Measurements from ENCODE around the gene ACOXL.
A peak's percentile ranks its signal among the peaks of the same experiment; 100 is the strongest.

ACOXL gene

DNA sequence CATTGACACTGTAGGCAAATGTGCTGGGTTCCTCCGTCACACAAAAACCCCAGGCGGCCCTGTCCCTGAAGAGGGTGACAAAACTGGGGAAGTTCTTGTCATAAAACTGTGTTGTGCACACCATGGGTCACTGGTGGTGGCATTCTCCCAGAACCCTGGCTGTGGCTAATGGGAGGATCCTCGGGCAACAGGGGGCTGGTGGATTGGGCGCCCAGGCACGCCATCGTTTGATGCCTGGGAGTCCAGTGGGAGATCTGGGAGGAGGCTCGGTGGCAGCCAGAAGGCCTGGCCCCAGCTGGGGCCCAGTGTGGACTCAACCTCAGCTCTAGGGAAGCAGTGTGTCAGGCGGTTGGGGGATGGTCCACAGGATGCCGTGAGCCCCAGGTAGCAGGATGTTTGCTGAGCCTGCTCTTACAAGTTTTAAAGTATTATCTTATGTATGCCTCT lies 140.7 kb downstream of the ACOXL start:
- H3K27ac ChIP-seq (ENCODE audit: extremely low read depth, low read depth, low read length): no peak overlapping the region
- H3K9me3 ChIP-seq (ENCODE audit: control insufficient read depth, insufficient read depth, low read depth, low read length): no peaks in the 10 kb centered on the region
- H3K4me3 ChIP-seq (ENCODE audit: low read depth, low read length): no peak overlapping the region
- POLR2A ChIA-PET: no interaction called here
- TF ChIP-seq CTCF (tag by site-specific recombination; IDR thresholded peaks at IDR 0.05): no peak
- peak; percentile 76 for TF ChIP-seq ZIC2 (tag by site-specific recombination; IDR thresholded peaks at IDR 0.05)
- no peak for TF ChIP-seq ZNF596 (tag by site-specific recombination; IDR thresholded peaks at IDR 0.05)
- no peak for TF ChIP-seq ZBTB1 (tag by site-specific recombination; IDR thresholded peaks at IDR 0.05)
- TF ChIP-seq, protein P1, sequence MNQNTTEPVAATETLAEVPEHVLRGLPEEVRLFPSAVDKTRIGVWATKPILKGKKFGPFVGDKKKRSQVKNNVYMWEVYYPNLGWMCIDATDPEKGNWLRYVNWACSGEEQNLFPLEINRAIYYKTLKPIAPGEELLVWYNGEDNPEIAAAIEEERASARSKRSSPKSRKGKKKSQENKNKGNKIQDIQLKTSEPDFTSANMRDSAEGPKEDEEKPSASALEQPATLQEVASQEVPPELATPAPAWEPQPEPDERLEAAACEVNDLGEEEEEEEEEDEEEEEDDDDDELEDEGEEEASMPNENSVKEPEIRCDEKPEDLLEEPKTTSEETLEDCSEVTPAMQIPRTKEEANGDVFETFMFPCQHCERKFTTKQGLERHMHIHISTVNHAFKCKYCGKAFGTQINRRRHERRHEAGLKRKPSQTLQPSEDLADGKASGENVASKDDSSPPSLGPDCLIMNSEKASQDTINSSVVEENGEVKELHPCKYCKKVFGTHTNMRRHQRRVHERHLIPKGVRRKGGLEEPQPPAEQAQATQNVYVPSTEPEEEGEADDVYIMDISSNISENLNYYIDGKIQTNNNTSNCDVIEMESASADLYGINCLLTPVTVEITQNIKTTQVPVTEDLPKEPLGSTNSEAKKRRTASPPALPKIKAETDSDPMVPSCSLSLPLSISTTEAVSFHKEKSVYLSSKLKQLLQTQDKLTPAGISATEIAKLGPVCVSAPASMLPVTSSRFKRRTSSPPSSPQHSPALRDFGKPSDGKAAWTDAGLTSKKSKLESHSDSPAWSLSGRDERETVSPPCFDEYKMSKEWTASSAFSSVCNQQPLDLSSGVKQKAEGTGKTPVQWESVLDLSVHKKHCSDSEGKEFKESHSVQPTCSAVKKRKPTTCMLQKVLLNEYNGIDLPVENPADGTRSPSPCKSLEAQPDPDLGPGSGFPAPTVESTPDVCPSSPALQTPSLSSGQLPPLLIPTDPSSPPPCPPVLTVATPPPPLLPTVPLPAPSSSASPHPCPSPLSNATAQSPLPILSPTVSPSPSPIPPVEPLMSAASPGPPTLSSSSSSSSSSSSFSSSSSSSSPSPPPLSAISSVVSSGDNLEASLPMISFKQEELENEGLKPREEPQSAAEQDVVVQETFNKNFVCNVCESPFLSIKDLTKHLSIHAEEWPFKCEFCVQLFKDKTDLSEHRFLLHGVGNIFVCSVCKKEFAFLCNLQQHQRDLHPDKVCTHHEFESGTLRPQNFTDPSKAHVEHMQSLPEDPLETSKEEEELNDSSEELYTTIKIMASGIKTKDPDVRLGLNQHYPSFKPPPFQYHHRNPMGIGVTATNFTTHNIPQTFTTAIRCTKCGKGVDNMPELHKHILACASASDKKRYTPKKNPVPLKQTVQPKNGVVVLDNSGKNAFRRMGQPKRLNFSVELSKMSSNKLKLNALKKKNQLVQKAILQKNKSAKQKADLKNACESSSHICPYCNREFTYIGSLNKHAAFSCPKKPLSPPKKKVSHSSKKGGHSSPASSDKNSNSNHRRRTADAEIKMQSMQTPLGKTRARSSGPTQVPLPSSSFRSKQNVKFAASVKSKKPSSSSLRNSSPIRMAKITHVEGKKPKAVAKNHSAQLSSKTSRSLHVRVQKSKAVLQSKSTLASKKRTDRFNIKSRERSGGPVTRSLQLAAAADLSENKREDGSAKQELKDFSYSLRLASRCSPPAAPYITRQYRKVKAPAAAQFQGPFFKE (tag by site-specific recombination; IDR thresholded peaks at IDR 0.05; ENCODE audit: borderline replicate concordance): no peak
- no peaks in the 10 kb centered on the region for H3K36me3 ChIP-seq (ENCODE audit: control insufficient read depth in 2 of 2, insufficient read depth in 1 of 2, low read length in 2 of 2)
- CTCF ChIA-PET: no interaction called here
- no peaks in the 10 kb centered on the region for H3K4me1 ChIP-seq (ENCODE audit: control insufficient read depth, insufficient read depth, low read length)

- TF ChIP-seq ZNF23 (tag by site-specific recombination; IDR thresholded peaks at IDR 0.05; ENCODE audit: borderline replicate concordance): no peak
- TF ChIP-seq KLF9 (tag by site-specific recombination; IDR thresholded peaks at IDR 0.05; ENCODE audit: low read depth): no peak
- TF ChIP-seq ZNF274 (IDR thresholded peaks at IDR 0.05; ENCODE audit: low read length): no peak
- TF ChIP-seq ZNF274 (tag by site-specific recombination; IDR thresholded peaks at IDR 0.05; ENCODE audit: borderline replicate concordance): no peak
- TF ChIP-seq BCL11A (tag by site-specific recombination; IDR thresholded peaks at IDR 0.05; ENCODE audit: low read depth): no peak
- no peak for TF ChIP-seq ZNF629 (tag by site-specific recombination; IDR thresholded peaks at IDR 0.05)
- TF ChIP-seq TCF7L2 (IDR thresholded peaks at IDR 0.05; ENCODE audit: borderline replicate concordance, low read depth, low read length): no peak
- no peak for TF ChIP-seq HOXD13 (CRISPR knock-in tag; IDR thresholded peaks at IDR 0.05; ENCODE audit: borderline replicate concordance)
- CTCF ChIA-PET: no interaction called here
- Histone ChIP-seq H3K9me3 (ENCODE audit: control insufficient read depth, insufficient read depth, low read depth, low read length) (no peaks in the 10 kb centered on the region), H3K36me3 (ENCODE audit: control insufficient read depth in 2 of 2, insufficient read depth in 1 of 2, low read length in 2 of 2) (no peaks in the 10 kb centered on the region), H3K4me3 (ENCODE audit: low read depth, low read length) (no peak overlapping the region), H3K4me1 (ENCODE audit: control insufficient read depth, insufficient read depth, low read length) (no peaks in the 10 kb centered on the region), H3K27ac (ENCODE audit: extremely low read depth, low read depth, low read length) (no peak overlapping the region)
- POLR2A ChIA-PET: no interaction called here
These were observed 141.5 kb downstream of the ACOXL start for GRCh38 chr2:110873597-110874452.

All from HEK293 (cell line).